Stomach smooth muscle (tissue), 2 donors: ENCODE measurements around the gene FMN1.

Experiments used
- H3K27ac ChIP-seq: one replicate; pipeline ENCODE4 v1.7.0; 2013; ENCODE audit warnings: mild to moderate bottlenecking, low read length, inconsistent platforms
- H3K27me3 ChIP-seq, 2 donors: one replicate each; pipeline ENCODE4 v1.7.0; 2013; ENCODE audit warnings: low read length in 2 of 2; ENCODE audit not compliant: insufficient read depth in 2 of 2, control insufficient read depth in 1 of 2
- H3K36me3 ChIP-seq, 2 donors: one replicate each; pipeline ENCODE4 v1.7.0; 2013; ENCODE audit warnings: low read length in 2 of 2; ENCODE audit not compliant: control insufficient read depth in 2 of 2, insufficient read depth in 2 of 2
- H3K4me1 ChIP-seq: one replicate; pipeline ENCODE4 v1.7.0; 2013; ENCODE audit warnings: low read length; ENCODE audit not compliant: control insufficient read depth, insufficient read depth
- H3K4me3 ChIP-seq, 2 donors: one replicate each; pipeline ENCODE4 v1.7.0; 2013; ENCODE audit warnings: low read length in 2 of 2
- H3K9ac ChIP-seq, 2 donors: one replicate each; pipeline ENCODE4 v1.7.0; 2013; ENCODE audit warnings: low read length in 2 of 2, mild to moderate bottlenecking in 1 of 2
- H3K9me3 ChIP-seq, 2 donors: one replicate each; pipeline ENCODE4 v1.7.0; 2013; ENCODE audit warnings: low read length in 2 of 2; ENCODE audit not compliant: control insufficient read depth in 2 of 2
- donor health status: healthy.
- donor health status: Pancreatic carcinoma.

The FMN1 gene

GRCh38 chr15:33198541-33198940 lies 4.0 kb upstream of the FMN1 start:
- no peaks in the 10 kb centered on the region for H3K27me3 ChIP-seq
- H3K9ac ChIP-seq = no peak overlapping the region
- no peak overlapping the region for H3K4me3 ChIP-seq
- no peak overlapping the region for H3K27ac ChIP-seq
- H3K9me3 ChIP-seq = no peaks in the 10 kb centered on the region
- H3K4me1 ChIP-seq = peaks cover 10% of the 10 kb centered on the region
- no peaks in the 10 kb centered on the region for H3K36me3 ChIP-seq

GRCh38 chr15:33197636-33198035 lies 3.1 kb upstream of the FMN1 start:
- H3K9me3 ChIP-seq = no peaks in the 10 kb centered on the region
- H3K27me3 ChIP-seq = no peaks in the 10 kb centered on the region
- no peak overlapping the region for H3K27ac ChIP-seq
- H3K4me1 ChIP-seq = peaks cover 10% of the 10 kb centered on the region
- no peaks in the 10 kb centered on the region for H3K36me3 ChIP-seq
- no peak overlapping the region for H3K4me3 ChIP-seq
- H3K9ac ChIP-seq = no peak overlapping the region

GRCh38 chr15:33194237-33194636 lies 277 bp downstream of the FMN1 start:
- H3K4me1 ChIP-seq = peaks cover 10% of the 10 kb centered on the region
- H3K36me3 ChIP-seq = no peaks in the 10 kb centered on the region
- no peaks in the 10 kb centered on the region for H3K27me3 ChIP-seq
- H3K9ac ChIP-seq = peak overlapping the region; percentile 5 to 54
- H3K9me3 ChIP-seq = no peaks in the 10 kb centered on the region
- H3K4me3 ChIP-seq = peak overlapping the region; percentile 79 to 86
- no peak overlapping the region for H3K27ac ChIP-seq

GRCh38 chr15:33191591-33191990 lies 2.9 kb downstream of the FMN1 start:
- Histone ChIP-seq H3K4me3 (no peak overlapping the region), H3K27ac (no peak overlapping the region), H3K4me1 (peaks cover 10% of the 10 kb centered on the region), H3K9me3 (no peaks in the 10 kb centered on the region), H3K9ac (no peak overlapping the region), H3K36me3 (no peaks in the 10 kb centered on the region), H3K27me3 (peaks cover 0 to 3% of the 10 kb centered on the region in 2 donors)

GRCh38 chr15:33190539-33190938 lies 4.0 kb downstream of the FMN1 start:
- no peaks in the 10 kb centered on the region for H3K9me3 ChIP-seq
- H3K4me3 ChIP-seq = no peak overlapping the region
- H3K9ac ChIP-seq = no peak overlapping the region
- H3K4me1 ChIP-seq = peaks cover 10% of the 10 kb centered on the region
- no peaks in the 10 kb centered on the region for H3K36me3 ChIP-seq
- H3K27me3 ChIP-seq = peaks cover 0 to 3% of the 10 kb centered on the region in 2 donors
- no peak overlapping the region for H3K27ac ChIP-seq

- Histone ChIP-seq H3K36me3 (no peaks in the 10 kb centered on the region), H3K27me3 (peaks cover 0 to 3% of the 10 kb centered on the region in 2 donors), H3K9me3 (no peaks in the 10 kb centered on the region), H3K4me3 (no peak overlapping the region), H3K27ac (no peak overlapping the region), H3K9ac (no peak overlapping the region), H3K4me1 (no peaks in the 10 kb centered on the region)
These were observed 5.8 kb downstream of the FMN1 start for GRCh38 chr15:33188641-33189257.

GRCh38 chr15:33188159-33188558 lies 6.4 kb downstream of the FMN1 start:
- no peaks in the 10 kb centered on the region for H3K9me3 ChIP-seq
- H3K36me3 ChIP-seq = no peaks in the 10 kb centered on the region
- no peak overlapping the region for H3K27ac ChIP-seq
- H3K9ac ChIP-seq = no peak overlapping the region
- no peaks in the 10 kb centered on the region for H3K4me1 ChIP-seq
- no peak overlapping the region for H3K4me3 ChIP-seq
- H3K27me3 ChIP-seq = peaks cover 0 to 3% of the 10 kb centered on the region in 2 donors

GRCh38 chr15:33183334-33183733 lies 11.2 kb downstream of the FMN1 start:
- no peaks in the 10 kb centered on the region for H3K9me3 ChIP-seq
- peaks cover 0 to 3% of the 10 kb centered on the region in 2 donors for H3K27me3 ChIP-seq
- no peak overlapping the region for H3K27ac ChIP-seq
- H3K4me3 ChIP-seq = no peak overlapping the region
- no peak overlapping the region for H3K9ac ChIP-seq
- no peaks in the 10 kb centered on the region for H3K4me1 ChIP-seq
- no peaks in the 10 kb centered on the region for H3K36me3 ChIP-seq

GRCh38 chr15:33182926-33183325 lies 11.6 kb downstream of the FMN1 start:
- Histone ChIP-seq H3K4me1 (no peaks in the 10 kb centered on the region), H3K9ac (no peak overlapping the region), H3K27me3 (peaks cover 0 to 3% of the 10 kb centered on the region in 2 donors), H3K27ac (no peak overlapping the region), H3K4me3 (no peak overlapping the region), H3K36me3 (no peaks in the 10 kb centered on the region), H3K9me3 (no peaks in the 10 kb centered on the region)

- no peak overlapping the region for H3K4me3 ChIP-seq
- H3K9me3 ChIP-seq = no peaks in the 10 kb centered on the region
- H3K27me3 ChIP-seq = peaks cover 0 to 2% of the 10 kb centered on the region in 2 donors
- no peak overlapping the region for H3K9ac ChIP-seq
- no peaks in the 10 kb centered on the region for H3K4me1 ChIP-seq
- H3K36me3 ChIP-seq = no peaks in the 10 kb centered on the region
- H3K27ac ChIP-seq = no peak overlapping the region
These were observed 12.1 kb downstream of the FMN1 start for GRCh38 chr15:33182278-33182905.

GRCh38 chr15:33179874-33180273 lies 14.6 kb downstream of the FMN1 start:
- Histone ChIP-seq H3K4me3 (no peak overlapping the region), H3K9me3 (no peaks in the 10 kb centered on the region), H3K27ac (no peak overlapping the region), H3K27me3 (no peaks in the 10 kb centered on the region), H3K36me3 (no peaks in the 10 kb centered on the region), H3K9ac (no peak overlapping the region), H3K4me1 (no peaks in the 10 kb centered on the region)
